ENCODE measurements around the gene PSME3. TPM values are rescaled to one million over a fixed set of nuclear protein-coding genes. Genes with fewer than 3 reads are reported as not detected.

The PSME3 gene
- total and polyA plus RNA-seq, 9 of the 15 experiments (the other 6 are each of a cell fraction or from before 2014, with no cell fraction given) = 31.2 to 275 (median 141) TPM

DNA sequence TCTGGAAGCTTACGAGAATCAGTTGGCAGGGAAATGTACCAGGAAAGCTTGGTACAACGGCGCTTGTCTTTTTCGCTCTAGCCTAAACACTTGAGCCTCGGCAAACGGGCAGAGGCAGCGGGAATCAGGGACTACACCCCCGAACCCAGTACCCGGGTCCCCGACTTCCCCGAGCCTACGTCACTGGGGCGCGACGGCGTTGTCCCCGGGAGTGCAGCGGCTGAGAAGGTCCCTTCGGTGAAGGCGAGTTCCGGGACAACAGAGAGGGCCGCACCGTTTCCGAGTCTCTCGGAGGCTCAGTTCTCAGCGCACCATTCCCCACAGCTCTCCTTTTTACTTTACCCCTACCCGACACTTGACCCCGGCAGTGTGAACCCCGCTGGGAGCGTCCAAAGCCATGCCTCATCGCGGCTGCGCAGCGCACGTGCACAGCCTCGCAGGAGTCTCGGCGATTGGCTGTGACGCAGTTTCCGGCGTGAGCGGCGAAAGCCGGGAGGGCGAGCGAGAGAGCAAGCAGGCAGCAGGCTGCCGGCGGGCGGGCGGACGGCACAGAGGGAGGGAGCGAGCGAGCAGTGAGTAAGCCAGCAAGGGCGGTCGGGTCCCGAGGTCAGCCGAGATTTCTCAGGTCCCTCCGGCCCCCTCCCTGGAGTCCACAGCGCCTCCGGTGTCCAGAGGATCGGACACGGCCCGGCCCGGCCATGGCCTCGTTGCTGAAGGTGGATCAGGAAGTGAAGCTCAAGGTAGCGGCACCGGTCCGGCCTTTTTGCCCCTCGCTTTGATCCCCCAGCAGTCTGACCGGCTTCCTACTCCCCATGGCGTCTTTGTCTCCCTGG, at the start of gene PSME3 (continued):
- TF ChIP-seq IRF2 (CRISPR knock-in tag; IDR thresholded peaks at IDR 0.05) = no peak
- TF ChIP-seq GTF2F1 (IDR thresholded peaks at IDR 0.05; ENCODE audit: low read depth, low read length) = peak; percentile 81
- peak; percentile 81 for TF ChIP-seq HCFC1 (IDR thresholded peaks at IDR 0.05; ENCODE audit: low read depth, low read length)
- peak; percentile 81 for TF ChIP-seq KAT8 (IDR thresholded peaks at IDR 0.05; ENCODE audit: low read depth)
- TF ChIP-seq, protein P1, sequence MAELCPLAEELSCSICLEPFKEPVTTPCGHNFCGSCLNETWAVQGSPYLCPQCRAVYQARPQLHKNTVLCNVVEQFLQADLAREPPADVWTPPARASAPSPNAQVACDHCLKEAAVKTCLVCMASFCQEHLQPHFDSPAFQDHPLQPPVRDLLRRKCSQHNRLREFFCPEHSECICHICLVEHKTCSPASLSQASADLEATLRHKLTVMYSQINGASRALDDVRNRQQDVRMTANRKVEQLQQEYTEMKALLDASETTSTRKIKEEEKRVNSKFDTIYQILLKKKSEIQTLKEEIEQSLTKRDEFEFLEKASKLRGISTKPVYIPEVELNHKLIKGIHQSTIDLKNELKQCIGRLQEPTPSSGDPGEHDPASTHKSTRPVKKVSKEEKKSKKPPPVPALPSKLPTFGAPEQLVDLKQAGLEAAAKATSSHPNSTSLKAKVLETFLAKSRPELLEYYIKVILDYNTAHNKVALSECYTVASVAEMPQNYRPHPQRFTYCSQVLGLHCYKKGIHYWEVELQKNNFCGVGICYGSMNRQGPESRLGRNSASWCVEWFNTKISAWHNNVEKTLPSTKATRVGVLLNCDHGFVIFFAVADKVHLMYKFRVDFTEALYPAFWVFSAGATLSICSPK (IDR thresholded peaks at IDR 0.05; ENCODE audit: borderline replicate concordance) = no peak
- TF ChIP-seq ZFPM2 (CRISPR knock-in tag; IDR thresholded peaks at IDR 0.05) = no peak
- peak in 1 of 2 experiments; percentile 52; a peak in 1 of 4 replicates for TF ChIP-seq KDM4B (IDR thresholded peaks at IDR 0.05; ENCODE audit: borderline replicate concordance in 2 of 2, low read depth in 1 of 2)
- no peak for TF ChIP-seq NUFIP1 (IDR thresholded peaks at IDR 0.05; ENCODE audit: partially characterized antibody)
- TF ChIP-seq ZBTB43 (CRISPR knock-in tag; IDR thresholded peaks at IDR 0.05) = no peak
- TF ChIP-seq, protein P2, sequence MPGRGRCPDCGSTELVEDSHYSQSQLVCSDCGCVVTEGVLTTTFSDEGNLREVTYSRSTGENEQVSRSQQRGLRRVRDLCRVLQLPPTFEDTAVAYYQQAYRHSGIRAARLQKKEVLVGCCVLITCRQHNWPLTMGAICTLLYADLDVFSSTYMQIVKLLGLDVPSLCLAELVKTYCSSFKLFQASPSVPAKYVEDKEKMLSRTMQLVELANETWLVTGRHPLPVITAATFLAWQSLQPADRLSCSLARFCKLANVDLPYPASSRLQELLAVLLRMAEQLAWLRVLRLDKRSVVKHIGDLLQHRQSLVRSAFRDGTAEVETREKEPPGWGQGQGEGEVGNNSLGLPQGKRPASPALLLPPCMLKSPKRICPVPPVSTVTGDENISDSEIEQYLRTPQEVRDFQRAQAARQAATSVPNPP (IDR thresholded peaks at IDR 0.05; ENCODE audit: borderline replicate concordance, insufficient read depth, insufficient read length) = no peak
- TF ChIP-seq GATAD2A (IDR thresholded peaks at IDR 0.05) = no peak
- TF ChIP-seq, protein P3, sequence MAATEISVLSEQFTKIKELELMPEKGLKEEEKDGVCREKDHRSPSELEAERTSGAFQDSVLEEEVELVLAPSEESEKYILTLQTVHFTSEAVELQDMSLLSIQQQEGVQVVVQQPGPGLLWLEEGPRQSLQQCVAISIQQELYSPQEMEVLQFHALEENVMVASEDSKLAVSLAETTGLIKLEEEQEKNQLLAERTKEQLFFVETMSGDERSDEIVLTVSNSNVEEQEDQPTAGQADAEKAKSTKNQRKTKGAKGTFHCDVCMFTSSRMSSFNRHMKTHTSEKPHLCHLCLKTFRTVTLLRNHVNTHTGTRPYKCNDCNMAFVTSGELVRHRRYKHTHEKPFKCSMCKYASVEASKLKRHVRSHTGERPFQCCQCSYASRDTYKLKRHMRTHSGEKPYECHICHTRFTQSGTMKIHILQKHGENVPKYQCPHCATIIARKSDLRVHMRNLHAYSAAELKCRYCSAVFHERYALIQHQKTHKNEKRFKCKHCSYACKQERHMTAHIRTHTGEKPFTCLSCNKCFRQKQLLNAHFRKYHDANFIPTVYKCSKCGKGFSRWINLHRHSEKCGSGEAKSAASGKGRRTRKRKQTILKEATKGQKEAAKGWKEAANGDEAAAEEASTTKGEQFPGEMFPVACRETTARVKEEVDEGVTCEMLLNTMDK (IDR thresholded peaks at IDR 0.05; ENCODE audit: borderline replicate concordance, insufficient read depth, low read depth, low read length, poor library complexity, severe bottlenecking) = no peak
- TF ChIP-seq, protein P4, sequence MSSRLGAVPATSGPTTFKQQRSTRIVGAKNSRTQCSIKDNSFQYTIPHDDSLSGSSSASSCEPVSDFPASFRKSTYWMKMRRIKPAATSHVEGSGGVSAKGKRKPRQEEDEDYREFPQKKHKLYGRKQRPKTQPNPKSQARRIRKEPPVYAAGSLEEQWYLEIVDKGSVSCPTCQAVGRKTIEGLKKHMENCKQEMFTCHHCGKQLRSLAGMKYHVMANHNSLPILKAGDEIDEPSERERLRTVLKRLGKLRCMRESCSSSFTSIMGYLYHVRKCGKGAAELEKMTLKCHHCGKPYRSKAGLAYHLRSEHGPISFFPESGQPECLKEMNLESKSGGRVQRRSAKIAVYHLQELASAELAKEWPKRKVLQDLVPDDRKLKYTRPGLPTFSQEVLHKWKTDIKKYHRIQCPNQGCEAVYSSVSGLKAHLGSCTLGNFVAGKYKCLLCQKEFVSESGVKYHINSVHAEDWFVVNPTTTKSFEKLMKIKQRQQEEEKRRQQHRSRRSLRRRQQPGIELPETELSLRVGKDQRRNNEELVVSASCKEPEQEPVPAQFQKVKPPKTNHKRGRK (tag; IDR thresholded peaks at IDR 0.05) = no peak
- no peak for TF ChIP-seq XRCC4 (IDR thresholded peaks at IDR 0.05; ENCODE audit: extremely low read depth, insufficient read depth, insufficient read length)
- TF ChIP-seq ZKSCAN3 (CRISPR knock-in tag; IDR thresholded peaks at IDR 0.05) = no peak
- TF ChIP-seq STAG1 (CRISPR knock-in tag; IDR thresholded peaks at IDR 0.05; ENCODE audit: borderline replicate concordance) = peak; percentile 31; the same call in 1 of the 2 replicates

All from K562 (cell line).